SK-N-MC (cell line): ENCODE measurements around the gene HSD17B10.

Experiments used
- EZH2 ChIP-seq: fragments of 200-600 bp; sonication (generic); IDR thresholded peaks from one replicate; pipeline ENCODE4 v1.6.1; 2017; ENCODE audit warnings: antibody characterized with exemption
- FOXP2 ChIP-seq: optimal IDR thresholded peaks from 2 replicates; pipeline ENCODE3; 2011; ENCODE audit warnings: mild to moderate bottlenecking, moderate library complexity; ENCODE audit not compliant: insufficient read depth; ENCODE audit errors: extremely low read length, control extremely low read depth
- POLR2AphosphoS5 ChIP-seq: IDR thresholded peaks from 2 replicates; pipeline ENCODE4 v1.6.1; 2012; ENCODE audit warnings: mild to moderate bottlenecking, low read depth, low read length, borderline replicate concordance

GRCh38 chrX:53438832-53439230 is 4.7 kb upstream of the HSD17B10 start:
- no peak for TF ChIP-seq POLR2AphosphoS5
- TF ChIP-seq EZH2, result no peak
- no peak for TF ChIP-seq FOXP2
